Activated naive CD4-positive, alpha-beta T cell treated with anti-CD3 and anti-CD28 coated beads for 36 hours (primary cell): ENCODE measurements around the gene SDHAF3. TPM values are rescaled to one million over a fixed set of nuclear protein-coding genes. Genes with fewer than 3 reads are reported as not detected.
"Not testable (repeated sequence)": the region's sequence is repeated elsewhere in the genome, so short reads cannot be mapped to it uniquely, and the experiment has no call there.

Source experiments
- CTCF ChIA-PET: fragments of 350-600 bp; sonication (Branson Sonifier 250); formaldehyde crosslinking; loops from one replicate; lab custom pipeline; 2021; ENCODE audit warnings: antibody characterized with exemption; lab: Charles Lee
- DNase-seq: peaks from one replicate; pipeline ENCODE4 v3.0.0-alpha.2; 2020
- H3K27ac Mint-ChIP-seq: one replicate; pipeline ENCODE4 v1.8.0; 2021; ENCODE audit warnings: mild to moderate bottlenecking, mixed read lengths
- H3K27me3 Mint-ChIP-seq: one replicate; pipeline ENCODE4 v1.8.0; 2021; ENCODE audit warnings: low read depth, mixed read lengths
- H3K36me3 Mint-ChIP-seq: one replicate; pipeline ENCODE4 v1.8.0; 2021; ENCODE audit warnings: low read depth, mixed read lengths
- H3K4me1 Mint-ChIP-seq: one replicate; pipeline ENCODE4 v1.8.0; 2021; ENCODE audit warnings: low read depth, mixed read lengths
- H3K4me3 Mint-ChIP-seq: one replicate; pipeline ENCODE4 v1.8.0; 2021; ENCODE audit warnings: mild to moderate bottlenecking, moderate library complexity, mixed read lengths
- H3K9me3 Mint-ChIP-seq: one replicate; pipeline ENCODE4 v1.8.0; 2021; ENCODE audit warnings: mixed read lengths
- intact Hi-C: fragments of 100-400 bp; cut with micrococcal nuclease; formaldehyde crosslinking; loops from one replicate; pipeline ENCODE4 v1.15.1; 2023
- total RNA-seq, 2 experiments: library from RNA; stranded (reverse); gene quantifications; one replicate each; pipeline ENCODE4 v1.2.3, GENCODE V29; 2021

The SDHAF3 gene
- total RNA-seq, 2 experiments from 2014 or later, result 30.7 to 36.3 TPM

DNA sequence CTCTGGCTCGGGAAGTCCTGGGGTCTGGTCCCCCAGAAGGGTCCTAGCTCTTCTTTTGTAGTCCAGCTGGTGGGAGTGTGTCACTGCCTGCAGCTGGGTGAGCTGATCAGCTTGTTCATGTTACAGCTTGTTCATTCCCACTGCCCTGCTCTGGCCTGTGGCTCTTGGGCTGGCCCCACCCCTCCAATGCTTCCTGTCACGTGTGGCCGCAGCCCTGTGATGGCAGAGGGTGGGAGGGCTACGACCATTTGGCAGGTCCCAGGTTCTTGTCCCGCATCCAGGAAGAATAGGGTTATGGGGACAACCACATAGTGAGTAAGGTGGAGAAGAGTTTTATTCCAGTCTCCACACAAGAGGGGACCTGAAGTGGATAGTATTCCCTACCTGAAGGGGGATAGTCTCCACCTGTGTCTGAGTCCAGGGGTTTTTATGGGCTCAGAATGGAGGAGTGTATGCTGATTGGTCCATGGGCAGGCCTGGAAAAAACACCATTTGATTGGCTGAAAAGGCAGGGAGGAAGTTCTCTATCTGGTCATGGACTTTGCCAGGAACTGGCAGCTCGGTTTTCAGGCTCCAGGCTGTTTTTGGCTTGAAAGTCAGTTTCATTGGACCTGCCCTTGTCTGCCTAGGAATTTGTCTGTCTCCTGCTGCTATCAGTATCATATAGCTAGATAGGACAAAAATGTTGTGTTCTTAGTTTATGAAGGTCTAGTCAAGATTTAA lies 13.1 kb downstream of the SDHAF3 start:
- Mint-ChIP-seq H3K27ac (no peak overlapping the region), H3K4me1 (peaks cover 29% of the 10 kb centered on the region), H3K9me3 (peaks cover 1% of the 10 kb centered on the region), H3K4me3 (no peak overlapping the region), H3K27me3 (no peaks in the 10 kb centered on the region), H3K36me3 (peaks cover 11% of the 10 kb centered on the region)
- CTCF ChIA-PET, result no interaction called here
- DNase-seq, result no peak
- intact Hi-C loops, result no loop called here

DNA sequence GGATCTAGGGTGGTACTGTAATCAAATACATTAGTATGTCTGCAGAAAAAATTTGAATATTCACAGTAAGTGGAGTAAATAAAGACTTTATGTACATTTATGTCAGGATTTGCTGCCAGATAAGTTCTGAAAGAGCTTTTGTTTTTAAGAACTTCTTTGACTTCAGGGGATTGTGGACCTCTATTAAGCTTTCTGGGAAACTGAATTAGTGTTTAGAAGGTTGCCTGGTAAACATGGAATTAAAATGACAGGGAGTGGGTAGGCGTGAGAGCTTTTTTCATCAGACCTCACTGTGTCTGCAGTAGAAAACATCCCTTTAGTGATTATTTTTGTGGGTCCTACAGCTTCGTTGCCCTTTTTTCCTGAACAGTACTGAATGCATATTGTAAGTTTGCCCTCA lies 15.7 kb downstream of the SDHAF3 start:
- no peak for DNase-seq
- H3K36me3 Mint-ChIP-seq, result peaks cover 18% of the 10 kb centered on the region
- intact Hi-C loops, result no loop called here
- no peak overlapping the region for H3K4me3 Mint-ChIP-seq
- H3K4me1 Mint-ChIP-seq, result peaks cover 19% of the 10 kb centered on the region
- CTCF ChIA-PET, result no interaction called here
- no peak overlapping the region for H3K27ac Mint-ChIP-seq
- peaks cover 4% of the 10 kb centered on the region for H3K9me3 Mint-ChIP-seq
- no peaks in the 10 kb centered on the region for H3K27me3 Mint-ChIP-seq

- CTCF ChIA-PET, result no interaction called here
- DNase-seq, result no peak
- peaks cover 50% of the 10 kb centered on the region for H3K36me3 Mint-ChIP-seq
- peaks cover 9% of the 10 kb centered on the region for H3K4me1 Mint-ChIP-seq
- intact Hi-C loops, result no loop called here
- peaks cover 29% of the 10 kb centered on the region for H3K9me3 Mint-ChIP-seq
- no peak overlapping the region for H3K27ac Mint-ChIP-seq
- no peak overlapping the region for H3K4me3 Mint-ChIP-seq
- no peaks in the 10 kb centered on the region for H3K27me3 Mint-ChIP-seq
Observed at GRCh38 chr7:97138830-97139229, 21.3 kb downstream of the SDHAF3 start.

DNA sequence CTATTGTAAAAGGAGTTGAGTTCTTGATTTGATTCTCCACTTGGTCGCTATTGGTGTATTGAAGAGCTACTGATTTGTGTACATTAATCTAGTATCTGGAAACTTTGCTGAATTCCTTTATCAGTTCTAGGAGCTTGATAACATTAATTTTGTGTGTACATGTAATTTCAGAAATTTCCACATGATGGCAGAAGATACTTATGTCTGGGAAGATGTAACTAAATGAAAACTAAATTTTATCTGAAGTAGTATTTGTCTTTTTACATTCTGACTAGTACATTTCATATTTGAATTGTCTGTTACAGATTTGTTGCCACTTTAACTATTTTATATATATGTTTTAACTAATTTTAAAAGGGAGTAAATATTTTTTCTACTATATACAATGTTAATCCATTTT lies 27.6 kb downstream of the SDHAF3 start:
- no peak for DNase-seq
- Mint-ChIP-seq H3K4me3 (no peak overlapping the region), H3K9me3 (peaks cover 11% of the 10 kb centered on the region), H3K4me1 (peaks cover 3% of the 10 kb centered on the region), H3K27ac (no peak overlapping the region), H3K36me3 (peaks cover 29% of the 10 kb centered on the region), H3K27me3 (no peaks in the 10 kb centered on the region)
- CTCF ChIA-PET, result interaction anchor here (0.6 to 1.1 kb wide), 5 partner anchors 9 to 183 kb away, joined by 3 to 7 read pairs (median 4); partner anchors contain the start of gene SDHAF3
- intact Hi-C loops, result loop anchor here (1.0 kb wide), 2 partner anchors 34 to 690 kb away; no protein-coding TSS in a partner anchor

DNA sequence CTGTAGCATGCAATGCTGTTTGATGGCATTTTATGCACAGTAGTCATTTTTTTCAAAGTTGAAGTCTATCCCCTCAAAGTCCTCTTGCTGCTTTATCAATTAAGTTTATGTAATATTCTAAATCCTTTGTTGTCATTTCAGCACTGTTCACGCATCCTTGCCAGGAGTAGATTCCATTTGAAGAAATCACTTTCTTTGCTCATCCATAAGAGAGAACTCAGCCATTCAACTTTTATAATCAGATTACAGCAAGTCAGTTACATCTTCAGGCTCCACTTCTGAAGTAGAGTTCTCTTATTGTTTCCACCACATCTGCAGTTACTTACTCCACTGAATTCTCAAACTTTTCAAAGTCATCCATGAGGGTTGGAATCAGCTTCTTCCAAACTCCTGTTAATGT lies 32.3 kb downstream of the SDHAF3 start:
- CTCF ChIA-PET, result no interaction called here
- H3K4me3 Mint-ChIP-seq, result no peak overlapping the region
- DNase-seq, result no peak
- peaks cover 7% of the 10 kb centered on the region for H3K4me1 Mint-ChIP-seq
- H3K9me3 Mint-ChIP-seq, result no peaks in the 10 kb centered on the region
- no peaks in the 10 kb centered on the region for H3K27me3 Mint-ChIP-seq
- intact Hi-C loops, result no loop called here
- H3K36me3 Mint-ChIP-seq, result peaks cover 28% of the 10 kb centered on the region
- no peak overlapping the region for H3K27ac Mint-ChIP-seq

DNA sequence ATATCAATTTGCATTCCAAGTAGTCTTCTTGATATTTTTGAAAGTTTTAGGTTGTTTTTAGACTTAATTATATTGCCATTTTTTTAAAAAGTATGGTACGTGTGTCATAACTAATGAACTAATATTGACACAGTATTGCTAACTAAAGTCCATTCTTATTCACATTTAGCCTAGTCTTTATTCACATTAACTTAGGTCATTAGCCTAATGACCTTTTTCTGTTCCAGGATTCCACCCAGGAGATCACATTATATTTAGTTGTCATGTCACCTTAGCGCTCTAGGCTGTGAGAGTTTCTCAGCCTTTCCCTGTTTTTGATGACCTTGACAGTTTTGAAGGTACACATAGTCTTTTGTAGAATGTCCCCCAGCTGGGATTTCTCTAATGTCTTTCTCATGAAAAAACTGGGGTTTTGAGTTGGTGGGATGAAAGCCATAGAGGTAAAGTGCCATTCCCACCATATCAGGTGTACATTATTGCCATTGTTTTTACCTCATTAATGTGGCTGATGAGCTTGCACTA lies 38.5 kb downstream of the SDHAF3 start:
- intact Hi-C loops, result no loop called here
- DNase-seq, result no peak
- CTCF ChIA-PET, result no interaction called here
- Mint-ChIP-seq H3K27ac (no peak overlapping the region), H3K36me3 (peaks cover 42% of the 10 kb centered on the region), H3K9me3 (peaks cover 11% of the 10 kb centered on the region), H3K27me3 (no peaks in the 10 kb centered on the region), H3K4me1 (peaks cover 10% of the 10 kb centered on the region), H3K4me3 (no peak overlapping the region)

- H3K27me3 Mint-ChIP-seq, CTCF ChIA-PET: not testable (repeated sequence)
- H3K36me3 Mint-ChIP-seq, result peaks cover 57% of the 10 kb centered on the region
Observed at GRCh38 chr7:97159984-97160383, 42.5 kb downstream of the SDHAF3 start.

GRCh38 chr7:97161609-97162008 lies 44.1 kb downstream of the SDHAF3 start:
- intact Hi-C loops, H3K27me3 Mint-ChIP-seq, CTCF ChIA-PET, H3K4me3 Mint-ChIP-seq, DNase-seq, H3K27ac Mint-ChIP-seq: not testable (repeated sequence)
- Mint-ChIP-seq H3K4me1 (peaks cover 15% of the 10 kb centered on the region), H3K9me3 (peaks cover 16% of the 10 kb centered on the region), H3K36me3 (peaks cover 70% of the 10 kb centered on the region)

More at GRCh38 chr7:97159984-97160383, 42.5 kb downstream of the SDHAF3 start:
- intact Hi-C loops, DNase-seq, H3K4me3 Mint-ChIP-seq, H3K27ac Mint-ChIP-seq: not testable (repeated sequence)
- H3K9me3 Mint-ChIP-seq, result peaks cover 11% of the 10 kb centered on the region
- H3K4me1 Mint-ChIP-seq, result peaks cover 10% of the 10 kb centered on the region

GRCh38 chr7:97166308-97166707 lies 48.8 kb downstream of the SDHAF3 start:
- no peaks in the 10 kb centered on the region for H3K27me3 Mint-ChIP-seq
- peaks cover 20% of the 10 kb centered on the region for H3K9me3 Mint-ChIP-seq
- no peak for DNase-seq
- no peak overlapping the region for H3K4me3 Mint-ChIP-seq
- peaks cover 33% of the 10 kb centered on the region for H3K4me1 Mint-ChIP-seq
- H3K27ac Mint-ChIP-seq, result peak overlapping the region; percentile 41
- intact Hi-C loops, result no loop called here
- CTCF ChIA-PET, result no interaction called here
- H3K36me3 Mint-ChIP-seq, result peaks cover 62% of the 10 kb centered on the region

DNA sequence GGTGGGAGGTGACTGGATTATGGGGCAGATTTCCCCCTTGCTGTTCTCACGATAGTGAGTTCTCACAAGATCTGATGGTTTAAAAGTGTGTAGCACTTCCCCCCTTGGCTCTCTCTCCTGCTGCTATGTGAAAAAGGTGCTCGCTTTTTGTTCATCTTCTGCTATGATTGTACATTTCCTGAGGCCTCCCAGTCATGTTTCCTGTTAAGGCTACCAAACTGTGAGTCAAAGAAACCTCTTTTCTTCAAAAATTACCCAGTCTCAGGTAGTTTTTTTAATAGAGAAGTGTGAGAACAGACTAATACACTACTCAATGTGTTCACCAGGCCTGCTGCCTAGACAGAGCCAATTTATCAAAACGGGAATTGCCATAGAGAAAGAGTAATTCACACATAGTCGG lies 49.7 kb downstream of the SDHAF3 start:
- CTCF ChIA-PET, result no interaction called here
- H3K4me3 Mint-ChIP-seq, result no peak overlapping the region

GRCh38 chr7:97167749-97168148 lies 50.3 kb downstream of the SDHAF3 start:
- Mint-ChIP-seq H3K36me3 (peaks cover 47% of the 10 kb centered on the region), H3K27me3 (no peaks in the 10 kb centered on the region)
- intact Hi-C loops, result loop anchor here (1.0 kb wide), 1 partner anchor 50 kb away; the partner anchor contains the start of gene SDHAF3

More for the DNA sequence above, 49.7 kb downstream of the SDHAF3 start:
- Mint-ChIP-seq H3K9me3 (peaks cover 20% of the 10 kb centered on the region), H3K27ac (peak overlapping the region; percentile 77), H3K4me1 (peaks cover 30% of the 10 kb centered on the region), H3K36me3 (peaks cover 53% of the 10 kb centered on the region), H3K27me3 (no peaks in the 10 kb centered on the region)
- peak; percentile 34 for DNase-seq
- intact Hi-C loops, result loop anchor here (1.0 kb wide), 1 partner anchor 50 kb away; the partner anchor contains the start of gene SDHAF3

DNA sequence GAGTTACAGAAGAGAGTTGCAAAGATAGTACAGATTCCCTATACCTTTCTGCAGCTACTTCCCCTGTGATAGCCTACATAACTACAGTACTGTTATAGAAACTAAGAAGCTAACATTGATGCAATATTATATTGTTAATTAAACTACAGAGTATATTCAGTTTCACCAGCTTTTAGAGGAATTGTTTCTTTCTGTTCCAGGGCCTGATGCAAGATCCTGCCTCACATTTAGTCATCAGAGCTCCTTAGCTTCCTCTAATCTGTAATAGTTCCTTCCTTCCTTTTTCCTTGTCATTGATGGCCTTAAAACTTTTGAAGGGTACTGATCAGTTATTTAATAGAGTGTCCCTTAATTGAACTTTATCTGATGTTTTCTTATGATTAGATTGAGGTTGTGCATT lies 56.8 kb downstream of the SDHAF3 start:
- CTCF ChIA-PET, result no interaction called here
- H3K4me1 Mint-ChIP-seq, result peaks cover 5% of the 10 kb centered on the region
- H3K4me3 Mint-ChIP-seq, result no peak overlapping the region
- intact Hi-C loops, result no loop called here
- H3K36me3 Mint-ChIP-seq, result no peaks in the 10 kb centered on the region
- H3K27me3 Mint-ChIP-seq, result no peaks in the 10 kb centered on the region
- DNase-seq, result no peak
- no peak overlapping the region for H3K27ac Mint-ChIP-seq
- no peaks in the 10 kb centered on the region for H3K9me3 Mint-ChIP-seq

More at GRCh38 chr7:97167749-97168148, 50.3 kb downstream of the SDHAF3 start:
- H3K4me1 Mint-ChIP-seq, result peaks cover 25% of the 10 kb centered on the region
- CTCF ChIA-PET, result no interaction called here
- peak overlapping the region; percentile 77 for H3K27ac Mint-ChIP-seq
- no peak for DNase-seq
- peaks cover 20% of the 10 kb centered on the region for H3K9me3 Mint-ChIP-seq
- no peak overlapping the region for H3K4me3 Mint-ChIP-seq
